GM04503 (cell line): Measurements from ENCODE around the gene SEC16A.

Source experiments
- DNase-seq: peaks from one replicate; pipeline ENCODE4 v3.0.0-alpha.2; 2012; ENCODE audit warnings: low read depth

The SEC16A gene

DNA sequence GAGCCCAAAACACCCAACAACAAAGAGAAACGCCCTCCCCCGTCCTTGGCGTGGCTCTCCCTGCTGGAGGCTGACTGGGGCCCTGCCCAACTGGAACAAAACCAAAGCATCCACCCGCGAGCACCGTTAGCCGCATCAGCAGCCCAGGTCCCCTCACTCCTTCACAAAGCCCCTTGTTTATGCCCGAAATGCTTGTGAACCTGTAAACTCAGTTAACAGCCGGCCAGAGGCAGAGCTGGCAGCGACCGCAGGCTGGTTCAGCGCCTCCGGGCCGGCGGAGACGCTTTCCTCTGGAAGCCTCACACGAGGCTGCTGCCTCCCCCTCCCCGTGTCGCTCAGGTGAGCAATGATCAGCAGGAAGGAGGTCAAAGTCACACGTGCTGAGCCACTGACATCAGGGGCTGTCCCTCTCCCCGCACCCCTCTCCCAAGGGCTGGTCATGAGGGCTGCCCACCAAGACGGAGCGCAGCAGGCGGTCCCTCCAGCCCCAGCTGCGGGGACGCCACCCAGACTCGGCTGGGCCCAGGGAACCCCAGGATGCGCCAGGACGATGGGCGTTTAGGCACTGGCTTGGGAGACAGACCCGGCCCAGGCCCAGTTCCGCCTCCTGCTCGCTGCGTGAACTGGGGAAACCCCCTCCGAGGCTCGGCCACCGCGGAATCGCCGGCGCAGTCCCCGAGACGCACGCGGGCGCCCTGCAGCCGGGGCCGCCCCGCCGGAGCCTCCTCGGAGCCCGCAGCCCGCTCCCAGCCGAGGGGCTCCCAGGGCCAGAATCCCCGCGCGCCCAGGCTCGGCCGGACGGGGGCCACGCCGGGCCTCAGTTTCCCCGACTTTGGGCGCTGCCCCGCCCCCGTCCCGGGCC lies 83.4 kb downstream of the SEC16A start:
- no peak for DNase-seq

DNA sequence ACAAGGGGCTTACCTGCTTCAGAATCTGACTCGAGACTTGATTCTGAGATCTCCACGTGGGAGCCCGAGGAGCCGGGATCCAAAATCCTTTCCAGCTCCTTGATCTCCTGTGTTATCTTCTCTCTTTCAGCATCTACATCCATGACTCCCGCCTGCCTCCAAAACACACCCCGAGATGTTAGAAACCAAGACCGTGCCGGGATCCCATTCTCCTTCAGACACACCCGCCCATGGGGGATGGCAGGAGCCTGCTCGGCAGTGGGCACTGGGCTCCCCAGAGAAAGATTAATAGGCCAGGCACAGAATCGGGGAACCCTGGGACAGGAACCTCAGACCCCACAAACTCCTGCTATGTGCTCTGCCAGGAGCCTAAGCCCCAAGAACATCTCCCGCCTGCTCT lies 84.6 kb downstream of the SEC16A start:
- no peak for DNase-seq

DNA sequence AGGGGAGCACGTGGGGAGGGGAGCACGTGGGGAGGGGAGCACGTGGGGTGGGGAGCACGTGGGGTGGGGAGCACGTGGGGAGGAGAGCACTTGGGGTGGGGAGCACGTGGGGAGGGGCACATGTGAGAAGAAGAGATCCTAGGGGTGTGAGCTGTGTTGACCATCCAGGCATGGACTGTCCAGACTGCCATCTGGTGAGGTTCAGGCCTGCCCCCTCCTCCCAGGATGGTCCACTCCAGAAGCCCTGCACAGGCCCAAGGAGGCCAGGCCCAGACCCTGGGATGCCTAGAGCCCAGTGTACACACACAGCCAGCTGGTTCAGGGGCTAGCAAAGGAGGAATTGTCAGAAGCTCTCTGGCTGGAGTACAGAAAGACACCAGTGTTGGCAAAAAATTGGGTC lies 85.2 kb downstream of the SEC16A start:
- no peak for DNase-seq

DNA sequence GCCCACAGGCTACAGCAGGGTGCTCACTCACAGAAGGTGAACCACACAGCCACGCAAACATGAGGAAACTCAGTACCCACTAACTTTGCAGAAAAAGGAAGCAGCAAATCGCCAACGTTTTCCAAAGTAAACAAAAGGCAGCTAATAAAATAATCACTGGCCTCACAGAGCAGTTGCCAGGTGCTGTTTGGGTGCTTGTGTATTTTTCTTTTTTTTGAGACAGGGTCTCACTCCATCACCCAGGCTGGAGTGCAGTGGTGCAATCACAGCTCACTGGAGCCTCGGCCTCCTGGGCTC lies 86.7 kb downstream of the SEC16A start:
- DNase-seq = no peak

DNA sequence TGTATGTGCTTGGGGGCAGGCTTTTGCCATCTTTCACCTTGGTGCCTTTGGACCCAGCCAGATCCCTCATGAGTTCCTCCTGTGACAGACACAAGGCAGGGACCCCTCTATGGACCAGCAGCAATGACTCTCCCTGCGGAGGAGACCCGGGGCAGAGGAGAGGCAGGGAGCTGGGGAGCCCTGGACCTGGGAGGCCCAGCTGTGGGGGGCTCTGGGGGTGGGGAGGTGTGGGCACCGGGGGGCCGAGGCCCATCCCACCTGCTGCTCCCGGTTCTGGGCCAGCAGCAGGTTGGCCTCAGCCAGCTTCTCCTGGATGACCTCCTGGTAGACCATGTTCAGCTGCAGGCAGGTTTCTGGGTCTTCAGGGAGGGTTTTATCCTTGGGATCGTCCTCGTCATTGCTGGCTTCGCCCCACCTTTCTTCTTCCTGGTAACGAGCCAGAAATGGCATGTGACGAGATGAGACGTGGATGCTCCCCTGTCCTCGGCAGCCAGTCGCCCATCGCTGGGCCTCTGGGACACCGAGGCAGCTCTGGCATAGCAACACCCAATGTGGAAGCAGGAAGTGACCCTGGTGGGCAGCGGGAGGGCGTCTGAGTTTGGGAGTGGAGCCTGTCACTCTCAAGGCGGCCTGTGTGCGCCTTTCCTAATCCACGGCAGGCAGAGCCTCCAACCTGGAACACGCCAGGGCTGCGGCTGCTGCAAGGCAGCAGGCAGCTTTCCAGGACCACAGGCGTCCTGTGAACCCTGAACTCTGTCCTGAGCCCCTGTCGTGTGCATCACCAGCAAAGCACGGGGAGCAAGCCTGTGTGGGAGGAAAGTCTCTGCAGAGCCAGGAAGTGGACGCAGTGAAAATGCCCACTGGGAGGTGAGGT lies 87.3 kb downstream of the SEC16A start:
- no peak for DNase-seq

DNA sequence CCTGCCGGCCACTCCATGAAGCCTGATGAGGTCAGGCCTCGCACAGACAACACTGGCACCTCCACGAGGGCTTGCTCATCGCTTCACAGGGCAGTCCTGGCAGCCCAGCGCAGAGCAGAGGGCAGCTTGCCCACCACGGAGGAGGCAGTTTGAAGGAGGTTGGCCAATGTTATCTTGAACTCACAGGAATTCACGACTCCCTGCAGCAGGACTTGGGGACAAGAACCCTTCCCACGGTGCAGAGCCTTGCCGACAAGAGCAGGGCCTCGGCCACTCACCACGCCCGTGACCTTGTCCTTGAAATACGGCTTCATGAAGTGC lies 87.9 kb downstream of the SEC16A start:
- DNase-seq = no peak

DNA sequence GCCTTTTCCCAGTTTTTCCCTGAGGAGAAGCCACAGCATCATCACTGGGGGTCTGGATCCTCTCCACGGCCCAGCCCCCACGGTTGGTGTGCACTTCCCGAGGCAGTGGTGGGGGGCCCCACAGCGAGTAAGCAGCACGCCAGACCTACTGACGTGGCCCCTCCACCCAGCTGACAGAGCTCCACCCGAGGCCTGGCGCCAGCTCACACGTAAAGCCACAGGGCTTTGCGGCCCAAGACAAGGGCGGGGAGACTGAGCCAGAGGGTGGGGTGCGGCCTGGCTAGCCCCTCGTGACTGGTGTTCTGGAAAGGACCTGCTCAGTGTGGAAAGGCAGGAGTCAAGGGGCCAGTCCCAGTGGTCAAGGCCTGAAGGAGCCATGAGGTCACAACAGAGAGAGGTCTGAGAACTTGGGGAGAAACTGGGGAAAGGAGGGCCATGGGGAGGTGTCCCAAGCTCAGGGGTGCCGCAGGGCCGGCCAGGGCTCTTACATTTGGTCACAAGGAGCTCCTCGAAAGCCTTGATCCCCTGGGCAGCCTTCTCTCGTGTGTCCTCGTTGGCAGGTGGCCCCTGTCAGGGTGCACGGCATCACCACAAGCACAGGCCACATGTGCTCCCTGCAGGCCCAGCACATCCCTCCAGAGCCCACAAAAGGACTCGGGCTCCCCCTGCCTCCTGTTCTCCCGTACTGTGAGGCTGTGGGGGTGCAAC lies 88.4 kb downstream of the SEC16A start:
- DNase-seq = no peak

DNA sequence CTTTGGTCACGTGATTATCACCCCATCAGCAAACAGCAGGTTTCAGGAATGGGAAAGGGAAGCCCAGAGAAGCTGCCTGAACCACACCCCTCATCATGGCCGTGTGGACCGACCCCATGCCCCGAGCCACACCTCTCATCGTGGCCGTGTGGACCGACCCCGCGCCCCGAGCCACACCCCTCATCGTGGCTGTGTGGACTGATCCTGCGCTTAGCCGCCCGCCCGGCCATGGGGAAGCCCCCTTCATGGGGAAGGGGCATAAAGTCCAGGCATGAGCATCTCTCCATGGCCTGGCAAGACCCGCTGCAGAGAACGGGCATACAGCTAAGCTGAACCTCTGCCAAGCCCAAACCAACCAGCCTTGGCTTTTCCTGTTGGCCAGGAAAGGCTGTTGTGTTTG lies 89.3 kb downstream of the SEC16A start:
- no peak for DNase-seq

DNA sequence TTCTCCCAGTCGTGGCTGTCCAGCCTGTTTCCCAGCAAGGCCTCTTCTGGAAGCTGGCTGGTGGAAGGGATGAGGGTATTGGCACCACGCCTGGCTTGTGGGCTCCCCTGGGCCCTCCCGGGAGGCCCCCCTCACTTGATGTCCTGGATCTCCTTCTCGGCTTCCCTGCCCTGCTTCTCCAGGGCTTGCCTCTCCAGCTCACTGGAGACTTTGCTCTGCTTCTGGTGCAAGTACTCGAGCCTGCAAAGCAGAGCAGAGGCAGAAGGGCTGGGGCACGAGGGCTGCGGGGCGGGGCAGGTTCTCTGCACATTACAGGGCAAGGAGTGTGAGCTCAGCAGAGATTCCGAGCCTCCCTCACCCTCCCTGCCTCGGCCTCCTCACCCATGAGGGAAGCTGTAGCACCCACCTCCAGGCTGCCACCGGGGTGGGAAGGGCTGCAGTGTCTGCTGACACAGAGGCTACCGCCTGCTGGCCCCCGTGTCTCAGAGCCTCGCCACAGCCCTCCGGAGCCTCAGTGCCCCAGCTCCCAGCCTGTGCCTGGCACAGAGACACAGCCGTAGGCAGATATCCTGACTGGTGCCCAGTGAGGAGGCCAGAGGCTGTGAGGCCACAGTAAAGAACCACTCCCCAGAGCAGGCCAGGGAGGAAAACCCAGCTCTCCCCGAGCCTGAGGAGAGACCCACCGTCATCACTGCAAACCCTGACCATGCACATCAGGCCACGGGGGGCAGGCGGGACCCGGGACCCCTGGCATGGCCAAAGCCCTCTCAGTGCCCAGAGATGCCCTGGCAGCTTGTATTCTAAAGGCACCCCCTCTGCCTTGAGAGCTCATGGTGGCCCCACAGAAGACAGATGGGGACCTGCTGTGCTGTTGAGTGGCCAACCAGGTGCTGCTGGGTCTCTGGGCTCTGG lies 90.0 kb downstream of the SEC16A start:
- no peak for DNase-seq

DNA sequence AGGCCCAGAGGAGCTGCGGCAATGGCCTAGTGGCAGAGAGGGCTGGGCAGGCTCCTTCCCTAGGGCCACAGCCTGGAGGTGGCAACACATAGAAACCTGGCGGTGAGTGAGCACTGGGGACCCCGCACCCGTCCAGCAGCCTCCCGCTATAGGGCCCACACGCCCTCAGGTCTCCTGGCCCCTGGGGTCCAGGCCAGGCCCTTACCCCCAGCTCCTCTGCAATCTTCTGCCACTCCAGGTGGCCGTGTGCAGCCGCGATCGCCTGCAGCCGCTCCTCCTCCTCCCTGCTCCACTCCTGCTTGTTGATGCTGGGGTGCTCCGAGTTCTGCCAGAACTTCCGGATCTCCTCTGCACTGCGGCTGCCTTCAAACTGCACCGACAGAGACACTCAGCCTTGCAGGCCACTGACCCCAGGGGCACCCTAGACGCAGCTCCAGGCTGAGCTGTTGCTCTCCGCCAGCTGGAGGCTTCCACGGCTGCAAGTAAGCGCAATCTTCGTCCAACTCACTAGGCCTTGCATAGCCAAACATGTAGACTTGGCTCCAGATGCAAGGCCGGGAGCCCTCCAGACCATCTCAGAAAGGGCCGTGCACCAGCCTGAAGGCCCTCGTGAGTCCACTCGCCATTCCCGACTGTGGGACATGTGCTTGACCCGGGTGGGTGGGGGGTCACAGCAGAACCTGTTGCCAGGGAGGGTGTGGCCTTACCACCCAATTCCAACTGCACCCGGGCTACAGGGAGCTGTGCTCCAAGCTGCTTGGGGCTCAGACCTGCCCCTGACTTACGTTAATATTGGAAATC lies 90.9 kb downstream of the SEC16A start:
- no peak for DNase-seq
